A549 (cell line): ENCODE data around the gene GAL3ST2. TPM values are rescaled to one million over a fixed set of nuclear protein-coding genes. Genes with fewer than 3 reads are reported as not detected.

Experiments used
- ATAC-seq, 2 experiments: fragments of 200-7000 bp in 1 of 2; fragments of >200 bp in 1 of 2; cut with Nextera tagmentation in 1 of 2; cut with Tn5 transposase in 1 of 2; 3 replicates each; pipeline versions ENCODE4 v1.8.0 to v1.9.1; 2018 to 2020; ENCODE audit warnings: mild to moderate bottlenecking in 1 of 2, moderate library complexity in 1 of 2
- CTCF ChIA-PET: fragments of 300-600 bp; sonication (Branson Sonifier 250); formaldehyde crosslinking; extraction: SDS; loops from one replicate; lab custom pipeline; 2021; ENCODE audit warnings: antibody characterized with exemption, inconsistent platforms; lab: Yijun Ruan, JAX
- POLR2A ChIA-PET: fragments of 350-600 bp; formaldehyde crosslinking; extraction: SDS; loops from one replicate; lab custom pipeline; 2021; ENCODE audit warnings: antibody characterized with exemption, inconsistent platforms; lab: Yijun Ruan, JAX
- DNase-seq, 2 experiments: peaks; one replicate each; pipeline versions ENCODE4 v3.0.0 to v3.0.0-alpha.2; 2011 to 2016; ENCODE audit warnings: low read depth in 1 of 2, low spot score in 1 of 2
- FAIRE-seq: peaks from 2 replicates; lab custom pipeline; 2011; peaks lifted over from hg19 to GRCh38; lab: Jason Lieb, UNC
- H3K27ac ChIP-seq, 2 experiments: fragments of >200 bp; sonication (Bioruptor Twin); formaldehyde crosslinking; 3 replicates each; pipeline ENCODE4 v1.5.1; 2016 to 2017
- H3K4me1 ChIP-seq: fragments of >200 bp; sonication (Bioruptor Twin); formaldehyde crosslinking; 3 replicates; pipeline ENCODE4 v1.6.1; 2016
- H3K4me2 ChIP-seq: fragments of >200 bp; sonication (Bioruptor Twin); formaldehyde crosslinking; 3 replicates; pipeline ENCODE4 v1.6.1; 2016
- H3K4me3 ChIP-seq: fragments of >200 bp; sonication (Bioruptor Twin); formaldehyde crosslinking; 3 replicates; pipeline ENCODE4 v1.5.1; 2016
- H3K9me3 ChIP-seq: fragments of >200 bp; sonication (Bioruptor Twin); formaldehyde crosslinking; 3 replicates; pipeline ENCODE4 v1.6.1; 2016
- BHLHE40 ChIP-seq: IDR thresholded peaks from 2 replicates; pipeline ENCODE4 v1.6.1; 2012; ENCODE audit warnings: low read depth, low read length, inconsistent platforms
- CHD4 ChIP-seq: fragments of 200-600 bp; sonication (generic); IDR thresholded peaks from 2 replicates; pipeline ENCODE4 v1.6.1; 2016; ENCODE audit warnings: antibody characterized with exemption, mild to moderate bottlenecking, borderline replicate concordance
- EHF ChIP-seq: fragments of 250-450 bp; sonication (Bioruptor Pico); IDR thresholded peaks from 2 replicates; pipeline ENCODE4 v1.5.0; 2020; ENCODE audit warnings: mild to moderate bottlenecking
- EHMT2 ChIP-seq: fragments of 200-600 bp; sonication (generic); IDR thresholded peaks from 2 replicates; pipeline ENCODE4 v1.6.1; 2016; ENCODE audit warnings: antibody characterized with exemption, low read depth, mild to moderate bottlenecking, moderate library complexity
- EP300 ChIP-seq, 2 experiments: fragments of >200 bp; sonication (Bioruptor Twin); formaldehyde crosslinking; IDR thresholded peaks; 2 replicates in 1 of 2; 3 replicates in 1 of 2; pipeline ENCODE4 v1.6.1; 2016 to 2017
- HMGXB4 ChIP-seq: fragments of 250-450 bp; sonication (Bioruptor Pico); IDR thresholded peaks from 2 replicates; pipeline ENCODE4 v1.5.0; 2021; ENCODE audit warnings: mild to moderate bottlenecking, moderate library complexity, borderline replicate concordance
- KDM1A ChIP-seq: fragments of 200-600 bp; sonication (generic); IDR thresholded peaks from 2 replicates; pipeline ENCODE4 v1.6.1; 2016; ENCODE audit warnings: low read depth, mild to moderate bottlenecking
- KDM5A ChIP-seq: fragments of 200-600 bp; sonication (generic); IDR thresholded peaks from 2 replicates; pipeline ENCODE4 v1.6.1; 2016; ENCODE audit warnings: antibody characterized with exemption, mild to moderate bottlenecking
- NPAS2 ChIP-seq: fragments of 250-450 bp; sonication (Bioruptor Pico); IDR thresholded peaks from 2 replicates; pipeline ENCODE4 v1.8.0; 2022; ENCODE audit warnings: mild to moderate bottlenecking, moderate library complexity, borderline replicate concordance
- PHF8 ChIP-seq: fragments of 200-600 bp; sonication (generic); IDR thresholded peaks from 2 replicates; pipeline ENCODE4 v1.6.1; 2016; ENCODE audit warnings: low read depth, mild to moderate bottlenecking, antibody characterized with exemption, moderate library complexity, borderline replicate concordance
- RARB ChIP-seq: fragments of 250-450 bp; sonication (Bioruptor Pico); IDR thresholded peaks from 2 replicates; pipeline ENCODE4 v1.8.0; 2021; ENCODE audit warnings: mild to moderate bottlenecking, moderate library complexity
- REST ChIP-seq: fragments of 200-600 bp; sonication (generic); IDR thresholded peaks from 2 replicates; pipeline ENCODE4 v1.6.1; 2016; ENCODE audit warnings: antibody characterized with exemption, mild to moderate bottlenecking, moderate library complexity
- RFX5 ChIP-seq: fragments of 450-650 bp; IDR thresholded peaks from 2 replicates; pipeline ENCODE4 v1.7.1; 2014; ENCODE audit warnings: antibody characterized with exemption, mild to moderate bottlenecking, moderate library complexity
- RNF2 ChIP-seq: fragments of 200-600 bp; sonication (generic); IDR thresholded peaks from 2 replicates; pipeline ENCODE4 v1.6.1; 2016; ENCODE audit warnings: low read depth, mild to moderate bottlenecking, antibody characterized with exemption, moderate library complexity, borderline replicate concordance
- WGBS: methylation state at CpG from one replicate; pipeline ENCODE4 v1.1.6; 2017; ENCODE audit errors: missing lambda C conversion rate; 5-methylcytosine and 5-hydroxymethylcytosine counted together
- polyA plus RNA-seq, 4 experiments: library from polyadenylated mRNA; depleted of rRNA in 3 of 4; stranded (reverse); fragments of >200 nt; fragmentation: RNase III in 1 of 4; extraction: RNeasy Plus Mini Kit Qiagen cat#74134 plus additional on column Dnase treatment in 1 of 4; gene quantifications; 2 replicates in 3 of 4; 3 replicates in 1 of 4; pipeline ENCODE4 v1.2.3, GENCODE V29; 2011 to 2017

The GAL3ST2 gene
- polyA plus RNA-seq, 2 of the 4 experiments (the other 2 are of a cell fraction): 0.61 TPM; not detected in 1

GRCh38 chr2:241795021-241795999, 18.7 kb downstream of the GAL3ST2 start:
- no peaks in the 10 kb centered on the region; the same call in 2 of the 3 replicates for H3K4me1 ChIP-seq
- no peak overlapping the region for H3K4me3 ChIP-seq
- FAIRE-seq: no peak
- CTCF ChIA-PET: interaction anchor here (0.8 to 1.3 kb wide), 5 partner anchors 15 to 90 kb away, joined by 3 to 4 read pairs (median 3); no protein-coding TSS in a partner anchor
- WGBS: 77% methylated on average over 31 of the region's 31 CpGs
- no peak for ATAC-seq
- DNase-seq: no peak
- POLR2A ChIA-PET: no interaction called here
- H3K9me3 ChIP-seq: no peaks in the 10 kb centered on the region
- H3K27ac ChIP-seq: no peak overlapping the region
- no peak overlapping the region for H3K4me2 ChIP-seq
- no peak for TF ChIP-seq CHD4
- TF ChIP-seq HMGXB4 (CRISPR knock-in tag): no peak
- no peak for TF ChIP-seq RARB
- TF ChIP-seq EP300 (IDR thresholded peaks at IDR 0.05): no peak
- TF ChIP-seq RFX5: no peak
- no peak for TF ChIP-seq NPAS2 (CRISPR knock-in tag)
- TF ChIP-seq BHLHE40: no peak

GRCh38 chr2:241796209-241796608, 19.6 kb downstream of the GAL3ST2 start:
- ChIA-PET POLR2A (no interaction called here), CTCF (interaction anchor here (1.0 to 1.3 kb wide), 3 partner anchors 15 to 89 kb away, joined by 3 read pairs; no protein-coding TSS in a partner anchor)
- Histone ChIP-seq H3K4me1 (no peaks in the 10 kb centered on the region; the same call in 2 of the 3 replicates), H3K4me3 (no peak overlapping the region), H3K27ac (no peak overlapping the region), H3K9me3 (no peaks in the 10 kb centered on the region), H3K4me2 (no peak overlapping the region)
- 74% methylated on average over 13 of the region's 13 CpGs for WGBS
- TF ChIP-seq KDM1A (no peak), PHF8 (no peak), CHD4 (no peak)
- FAIRE-seq (no peak), DNase-seq (no peak), ATAC-seq (no peak)

- no peaks in the 10 kb centered on the region for H3K9me3 ChIP-seq
- WGBS: 65% methylated on average over 8 of the region's 13 CpGs
- ATAC-seq: no peak
- CTCF ChIA-PET: interaction anchor here (1.0 to 1.3 kb wide), 2 partner anchors 14 to 33 kb away, joined by 3 read pairs; no protein-coding TSS in a partner anchor
- no peak overlapping the region for H3K4me2 ChIP-seq
- no peak for FAIRE-seq
- DNase-seq: no peak
- H3K4me1 ChIP-seq: no peaks in the 10 kb centered on the region; the same call in 2 of the 3 replicates
- TF ChIP-seq REST (no peak), EHF (CRISPR knock-in tag) (no peak), EHMT2 (no peak), KDM5A (no peak), RNF2 (no peak)
- TF ChIP-seq, all 56 proteins: peak for 0
- Histone ChIP-seq H3K4me3 (no peak overlapping the region), H3K27ac (no peak overlapping the region)
- POLR2A ChIA-PET: no interaction called here
Measured at GRCh38 chr2:241796610-241797138, 20.1 kb downstream of the GAL3ST2 start.
